DOHH2 (cell line): ENCODE results near the gene SKOR2.

Experiments used
- H3F3A ChIP-seq: fragments of 200-600 bp; sonication (generic), shearing (Covaris generic); 2 replicates; pipeline ENCODE4 v1.6.0; 2016; ENCODE audit warnings: antibody characterized with exemption, mild to moderate bottlenecking; ENCODE audit not compliant: control insufficient read depth, insufficient read depth
- H3K27ac ChIP-seq: fragments of 200-600 bp; sonication (generic); 2 replicates; pipeline ENCODE4 v1.5.1; 2014; ENCODE audit warnings: low read depth, mild to moderate bottlenecking, low read length, moderate library complexity
- H3K27me3 ChIP-seq: fragments of 200-600 bp; sonication (generic); 2 replicates; pipeline ENCODE4 v1.6.1; 2014; ENCODE audit warnings: mild to moderate bottlenecking, low read length, mixed read lengths; ENCODE audit not compliant: control insufficient read depth
- H3K36me3 ChIP-seq: fragments of 200-600 bp; sonication (generic); 2 replicates; pipeline ENCODE4 v1.6.1; 2014; ENCODE audit warnings: mild to moderate bottlenecking, low read length, moderate library complexity, mixed read lengths; ENCODE audit not compliant: control insufficient read depth
- H3K4me1 ChIP-seq: fragments of 200-600 bp; sonication (generic); 2 replicates; pipeline ENCODE4 v1.6.1; 2014; ENCODE audit warnings: mild to moderate bottlenecking, low read length, mixed read lengths; ENCODE audit not compliant: control insufficient read depth
- H3K4me2 ChIP-seq: fragments of 200-600 bp; sonication (generic); 2 replicates; pipeline ENCODE4 v1.6.0; 2014; ENCODE audit warnings: mild to moderate bottlenecking, low read length, moderate library complexity
- H3K4me3 ChIP-seq: fragments of 200-600 bp; sonication (generic); 2 replicates; pipeline ENCODE4 v1.5.1; 2014; ENCODE audit warnings: mild to moderate bottlenecking, low read length, mixed read lengths
- H3K79me2 ChIP-seq: fragments of 200-600 bp; sonication (generic); 2 replicates; pipeline ENCODE4 v1.6.1; 2014; ENCODE audit warnings: mild to moderate bottlenecking, low read length, mixed read lengths; ENCODE audit not compliant: control insufficient read depth
- H3K9me2 ChIP-seq: fragments of 200-600 bp; sonication (generic); replicated peaks from 2 replicates; pipeline ENCODE4 v1.6.1; 2014; ENCODE audit warnings: mild to moderate bottlenecking, low read length, mixed read lengths; ENCODE audit not compliant: control insufficient read depth
- H3K9me3 ChIP-seq: fragments of 200-600 bp; sonication (generic); 2 replicates; pipeline ENCODE4 v1.6.1; 2014; ENCODE audit warnings: antibody characterized with exemption, low read length, mixed read lengths; ENCODE audit not compliant: control insufficient read depth, insufficient read depth
- H4K20me1 ChIP-seq: fragments of 200-600 bp; sonication (generic); 2 replicates; pipeline ENCODE4 v1.6.0; 2014; ENCODE audit warnings: low read depth, mild to moderate bottlenecking, antibody characterized with exemption, low read length, moderate library complexity; ENCODE audit not compliant: control insufficient read depth, insufficient read depth
- CTCF ChIP-seq: fragments of 200-600 bp; sonication (generic); IDR thresholded peaks from one replicate; pipeline ENCODE4 v1.5.1; 2014; ENCODE audit warnings: antibody characterized with exemption, mild to moderate bottlenecking, low read depth, low read length; ENCODE audit not compliant: poor library complexity, severe bottlenecking
- EZH2phosphoT487 ChIP-seq: fragments of 200-600 bp; sonication (generic); IDR thresholded peaks from 2 replicates; pipeline ENCODE4 v1.6.1; 2017; ENCODE audit warnings: borderline replicate concordance, mild to moderate bottlenecking, antibody characterized with exemption, low read length, moderate library complexity, mixed read lengths

Gene SKOR2

GRCh38 chr18:47172476-47172875, 79.0 kb downstream of the SKOR2 start:
- H3K36me3 ChIP-seq: peaks cover 44% of the 10 kb centered on the region
- H3K4me3 ChIP-seq: no peak overlapping the region
- no peaks in the 10 kb centered on the region for H3F3A ChIP-seq
- no peaks in the 10 kb centered on the region for H3K9me3 ChIP-seq
- no peak overlapping the region for H3K4me2 ChIP-seq
- H3K27ac ChIP-seq: no peak overlapping the region
- H3K79me2 ChIP-seq: peaks cover 81% of the 10 kb centered on the region
- TF ChIP-seq EZH2phosphoT487 (no peak), CTCF (no peak)
- no peaks in the 10 kb centered on the region for H3K9me2 ChIP-seq
- peaks cover 31% of the 10 kb centered on the region for H3K4me1 ChIP-seq
- H4K20me1 ChIP-seq: peaks cover 19% of the 10 kb centered on the region
- no peaks in the 10 kb centered on the region for H3K27me3 ChIP-seq

- no peaks in the 10 kb centered on the region for H3K9me2 ChIP-seq
- H4K20me1 ChIP-seq: peaks cover 22% of the 10 kb centered on the region
- no peaks in the 10 kb centered on the region for H3F3A ChIP-seq
- H3K4me2 ChIP-seq: no peak overlapping the region
- no peak overlapping the region for H3K4me3 ChIP-seq
- H3K4me1 ChIP-seq: peaks cover 16% of the 10 kb centered on the region
- peaks cover 94% of the 10 kb centered on the region for H3K79me2 ChIP-seq
- no peak for TF ChIP-seq EZH2phosphoT487
- no peak for TF ChIP-seq CTCF
- H3K27me3 ChIP-seq: no peaks in the 10 kb centered on the region
- no peaks in the 10 kb centered on the region for H3K9me3 ChIP-seq
- no peak overlapping the region for H3K27ac ChIP-seq
- peaks cover 39% of the 10 kb centered on the region for H3K36me3 ChIP-seq
Measured at GRCh38 chr18:47168913-47169312, 82.5 kb downstream of the SKOR2 start.

- no peaks in the 10 kb centered on the region for H3K27me3 ChIP-seq
- peaks cover 35% of the 10 kb centered on the region for H3K36me3 ChIP-seq
- H3K4me2 ChIP-seq: no peak overlapping the region
- H3K9me3 ChIP-seq: no peaks in the 10 kb centered on the region
- H3K27ac ChIP-seq: no peak overlapping the region
- peaks cover 15% of the 10 kb centered on the region for H3K4me1 ChIP-seq
- TF ChIP-seq EZH2phosphoT487 (no peak), CTCF (no peak)
- no peaks in the 10 kb centered on the region for H3K9me2 ChIP-seq
- H3F3A ChIP-seq: no peaks in the 10 kb centered on the region
- H3K79me2 ChIP-seq: peaks cover 94% of the 10 kb centered on the region
- peaks cover 18% of the 10 kb centered on the region for H4K20me1 ChIP-seq
- no peak overlapping the region for H3K4me3 ChIP-seq
Measured at GRCh38 chr18:47168509-47168908, 83.0 kb downstream of the SKOR2 start.

DNA sequence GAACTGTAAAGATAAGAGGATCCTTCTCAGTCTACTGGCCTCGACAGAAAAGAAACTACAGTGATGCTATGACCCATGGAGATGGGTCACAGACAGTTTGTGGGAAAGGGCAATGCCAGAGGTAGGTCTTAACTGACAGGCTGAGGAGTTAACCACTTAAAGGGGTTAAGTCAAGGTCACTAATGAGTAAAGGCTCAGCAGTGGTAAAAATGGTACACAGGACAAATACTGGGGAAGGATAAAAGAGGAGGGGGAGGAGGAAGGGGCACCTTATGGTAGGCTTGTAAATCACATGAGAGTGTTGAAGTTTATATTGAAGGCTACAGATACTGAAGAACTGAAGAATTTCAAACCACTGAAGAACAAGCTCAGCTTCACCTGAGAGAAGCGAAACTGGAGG, 85.2 kb downstream of the SKOR2 start:
- H3K79me2 ChIP-seq: peaks cover 92% of the 10 kb centered on the region
- no peaks in the 10 kb centered on the region for H3K9me2 ChIP-seq
- no peak for TF ChIP-seq CTCF
- TF ChIP-seq EZH2phosphoT487: no peak
- H3K27me3 ChIP-seq: no peaks in the 10 kb centered on the region
- H3K4me2 ChIP-seq: no peak overlapping the region
- H3K4me1 ChIP-seq: peaks cover 7% of the 10 kb centered on the region
- no peaks in the 10 kb centered on the region for H3F3A ChIP-seq
- peaks cover 16% of the 10 kb centered on the region for H4K20me1 ChIP-seq
- no peak overlapping the region for H3K4me3 ChIP-seq
- no peak overlapping the region for H3K27ac ChIP-seq
- peaks cover 22% of the 10 kb centered on the region for H3K36me3 ChIP-seq
- H3K9me3 ChIP-seq: no peaks in the 10 kb centered on the region
